Hepatocyte (in vitro differentiated cells): ENCODE data around the gene IRF8. TPM values are rescaled to one million over a fixed set of nuclear protein-coding genes. Genes with fewer than 3 reads are reported as not detected.

Source experiments
- DNase-seq: peaks from one replicate; pipeline ENCODE4 v3.0.0-alpha.2; 2016; ENCODE audit warnings: low spot score
- H2AFZ ChIP-seq: fragments of 200-600 bp; sonication (generic); 2 replicates; pipeline ENCODE4 v1.6.0; 2016; ENCODE audit warnings: antibody characterized with exemption, mild to moderate bottlenecking
- H3K27ac ChIP-seq: fragments of 200-600 bp; sonication (generic); 2 replicates; pipeline ENCODE4 v1.5.1; 2016; ENCODE audit warnings: mild to moderate bottlenecking
- H3K27me3 ChIP-seq: fragments of 200-600 bp; sonication (generic); 2 replicates; pipeline ENCODE4 v1.6.1; 2016
- H3K36me3 ChIP-seq: fragments of 200-600 bp; sonication (generic); replicated peaks from 2 replicates; pipeline ENCODE4 v1.5.1; 2016; ENCODE audit warnings: low read depth; ENCODE audit not compliant: insufficient read depth
- H3K4me1 ChIP-seq: fragments of 200-600 bp; sonication (generic); 2 replicates; pipeline ENCODE4 v1.5.1; 2016; ENCODE audit warnings: mild to moderate bottlenecking, moderate library complexity; ENCODE audit not compliant: insufficient read depth
- H3K4me2 ChIP-seq: fragments of 200-600 bp; sonication (generic); 2 replicates; pipeline ENCODE4 v1.6.0; 2016
- H3K4me3 ChIP-seq: fragments of 200-600 bp; sonication (generic); 2 replicates; pipeline ENCODE4 v1.5.1; 2016; ENCODE audit warnings: mild to moderate bottlenecking
- H3K79me2 ChIP-seq: fragments of 200-600 bp; sonication (generic); 2 replicates; pipeline ENCODE4 v1.6.0; 2017; ENCODE audit warnings: mild to moderate bottlenecking
- H3K9me2 ChIP-seq: fragments of 200-600 bp; sonication (generic); replicated peaks from 2 replicates; pipeline ENCODE4 v1.6.0; 2017; ENCODE audit warnings: mild to moderate bottlenecking; ENCODE audit not compliant: insufficient read depth
- H3K9me3 ChIP-seq: fragments of 200-600 bp; sonication (generic); 2 replicates; pipeline ENCODE4 v1.5.1; 2016; ENCODE audit warnings: low read depth, mild to moderate bottlenecking
- H4K20me1 ChIP-seq: fragments of 200-600 bp; sonication (generic); 2 replicates; pipeline ENCODE4 v1.6.0; 2016; ENCODE audit warnings: mild to moderate bottlenecking; ENCODE audit not compliant: insufficient read depth, poor library complexity, severe bottlenecking
- CTCF ChIP-seq: fragments of 200-600 bp; sonication (generic); IDR thresholded peaks from 2 replicates; pipeline ENCODE4 v1.5.1; 2016; ENCODE audit warnings: antibody characterized with exemption, mild to moderate bottlenecking; ENCODE audit not compliant: poor library complexity
- EZH2 ChIP-seq: fragments of 200-600 bp; sonication (generic); IDR thresholded peaks from 2 replicates; pipeline ENCODE4 v1.6.1; 2016; ENCODE audit warnings: antibody characterized with exemption, mild to moderate bottlenecking, borderline replicate concordance
- EZH2phosphoT487 ChIP-seq: fragments of 200-600 bp; sonication (generic); IDR thresholded peaks from one replicate; pipeline ENCODE4 v1.6.1; 2018; ENCODE audit warnings: antibody characterized with exemption, mild to moderate bottlenecking, low read depth, moderate library complexity; ENCODE audit not compliant: unreplicated experiment, severe bottlenecking
- WGBS: methylation state at CpG from one replicate; pipeline ENCODE4 v1.1.6; 2016; ENCODE audit warnings: low lambda C conversion rate; ENCODE audit errors: missing lambda C conversion rate; 5-methylcytosine and 5-hydroxymethylcytosine counted together
- polyA plus RNA-seq: library from polyadenylated mRNA; unstranded; fragments of >200 nt; fragmentation: Nextera tagmentation; extraction: Ambion mirVana; gene quantifications from 2 replicates; pipeline ENCODE4 v1.2.1, GENCODE V29; 2016
- total RNA-seq: library from RNA; depleted of rRNA; stranded (reverse); fragments of >200 nt; gene quantifications from 2 replicates; pipeline ENCODE4 v1.2.3, GENCODE V29; 2014

Gene IRF8
- total and polyA plus RNA-seq, 2 experiments from 2014 or later, result 6.9 to 8.4 TPM

DNA sequence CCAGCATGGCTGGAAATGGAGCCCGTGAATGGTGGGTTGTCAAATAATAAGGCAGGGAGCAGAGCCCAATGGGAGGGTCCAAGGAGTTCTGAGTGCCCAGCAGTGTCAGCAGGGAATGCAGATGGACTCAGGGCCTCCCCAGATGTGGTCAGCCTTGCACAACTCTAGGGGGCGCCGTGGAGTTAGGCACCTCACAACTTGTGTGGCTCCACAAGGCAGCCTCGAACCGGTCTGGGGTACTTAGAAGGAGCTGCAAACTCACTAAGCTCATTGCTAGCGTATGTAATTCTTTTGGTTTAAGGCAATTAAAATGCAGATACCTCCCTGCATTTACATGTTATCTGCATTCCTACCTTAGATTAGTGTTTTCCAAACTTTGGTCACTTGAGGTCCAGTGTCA, 18.1 kb downstream of the IRF8 start:
- no peak overlapping the region for H3K27ac ChIP-seq
- H3K36me3 ChIP-seq, result no peaks in the 10 kb centered on the region
- no peaks in the 10 kb centered on the region for H4K20me1 ChIP-seq
- no peak for DNase-seq
- no peaks in the 10 kb centered on the region for H3K27me3 ChIP-seq
- no peaks in the 10 kb centered on the region for H3K9me3 ChIP-seq
- no peak overlapping the region for H3K4me2 ChIP-seq
- H3K9me2 ChIP-seq, result no peaks in the 10 kb centered on the region
- H2AFZ ChIP-seq, result no peak overlapping the region
- 82% methylated on average over 6 of the region's 6 CpGs for WGBS
- no peaks in the 10 kb centered on the region for H3K79me2 ChIP-seq
- peaks cover 13% of the 10 kb centered on the region for H3K4me1 ChIP-seq
- no peak overlapping the region for H3K4me3 ChIP-seq
- TF ChIP-seq EZH2 (no peak), CTCF (peak; percentile 18), EZH2phosphoT487 (no peak)

DNA sequence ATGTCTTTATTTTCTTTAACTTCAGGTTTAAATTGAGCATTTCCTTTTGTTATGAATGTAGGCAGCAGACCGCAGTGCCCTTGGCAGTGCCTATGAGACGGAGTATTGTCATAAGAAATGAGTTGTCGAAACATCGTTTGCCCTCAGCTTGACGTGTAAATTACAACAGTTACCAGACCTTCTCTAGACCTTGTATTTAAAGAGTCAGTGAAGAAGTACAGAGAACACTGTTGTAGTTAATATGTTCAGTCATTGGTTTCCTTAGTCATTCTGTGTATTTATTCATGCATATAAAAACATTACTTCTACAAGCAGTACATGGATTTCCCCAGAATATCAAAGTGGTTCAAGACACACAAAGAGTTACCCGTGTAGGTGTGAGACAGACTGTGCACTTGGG, 19.0 kb downstream of the IRF8 start:
- Histone ChIP-seq H2AFZ (no peak overlapping the region), H3K79me2 (no peaks in the 10 kb centered on the region), H3K27ac (no peak overlapping the region), H3K9me3 (no peaks in the 10 kb centered on the region), H4K20me1 (no peaks in the 10 kb centered on the region), H3K36me3 (no peaks in the 10 kb centered on the region), H3K4me3 (no peak overlapping the region), H3K27me3 (no peaks in the 10 kb centered on the region), H3K4me2 (no peak overlapping the region), H3K9me2 (no peaks in the 10 kb centered on the region), H3K4me1 (peaks cover 7% of the 10 kb centered on the region)
- TF ChIP-seq EZH2 (no peak), CTCF (no peak), EZH2phosphoT487 (no peak)
- DNase-seq, result no peak
- 90% methylated on average over 6 of the region's 6 CpGs for WGBS

GRCh38 chr16:85918436-85918835, 19.5 kb downstream of the IRF8 start:
- Histone ChIP-seq H3K9me2 (no peaks in the 10 kb centered on the region), H3K36me3 (no peaks in the 10 kb centered on the region)
- TF ChIP-seq EZH2phosphoT487, result no peak
- TF ChIP-seq CTCF, result no peak
- TF ChIP-seq EZH2, result no peak

More at GRCh38 chr16:85918436-85918835, 19.5 kb downstream of the IRF8 start:
- H3K4me1 ChIP-seq, result peaks cover 6% of the 10 kb centered on the region
- no peak for DNase-seq
- no peaks in the 10 kb centered on the region for H3K9me3 ChIP-seq
- no peaks in the 10 kb centered on the region for H3K79me2 ChIP-seq
- WGBS, result 98% methylated on average over 29 of the region's 30 CpGs
- no peaks in the 10 kb centered on the region for H3K27me3 ChIP-seq
- H3K4me3 ChIP-seq, result no peak overlapping the region
- H3K27ac ChIP-seq, result no peak overlapping the region
- H4K20me1 ChIP-seq, result no peaks in the 10 kb centered on the region
- no peak overlapping the region for H2AFZ ChIP-seq
- H3K4me2 ChIP-seq, result no peak overlapping the region
